RWPE2 (cell line): Measurements from ENCODE around the gene KLF5.

Source experiments
- ATAC-seq: fragments of 200-7000 bp; cut with Tn5 transposase; 3 replicates; pipeline ENCODE4 v1.9.1; 2021; ENCODE audit warnings: low read depth
- DNase-seq: peaks from one replicate; pipeline ENCODE4 v3.0.0-alpha.2; 2020; ENCODE audit warnings: low spot score
- H3K27ac ChIP-seq: fragments of 450-650 bp; 2 replicates; pipeline ENCODE4 v1.5.1; 2017; ENCODE audit warnings: mild to moderate bottlenecking; ENCODE audit not compliant: poor library complexity, severe bottlenecking
- H3K27me3 ChIP-seq: fragments of 250-450 bp; sonication (Bioruptor Pico); 2 replicates; pipeline ENCODE4 v1.5.1; 2021; ENCODE audit warnings: mild to moderate bottlenecking, moderate library complexity; ENCODE audit not compliant: insufficient read depth, poor library complexity, severe bottlenecking
- H3K36me3 ChIP-seq: fragments of 250-450 bp; sonication (Bioruptor Pico); 2 replicates; pipeline ENCODE4 v1.5.1; 2020; ENCODE audit warnings: low read depth, mild to moderate bottlenecking, moderate library complexity
- H3K4me1 ChIP-seq: fragments of 250-450 bp; sonication (Bioruptor Pico); 2 replicates; pipeline ENCODE4 v1.5.1; 2021; ENCODE audit warnings: mild to moderate bottlenecking, moderate library complexity; ENCODE audit not compliant: insufficient read depth, poor library complexity, severe bottlenecking
- H3K4me3 ChIP-seq: fragments of 250-450 bp; sonication (Bioruptor Pico); 2 replicates; pipeline ENCODE4 v1.5.1; 2021; ENCODE audit warnings: mild to moderate bottlenecking, moderate library complexity; ENCODE audit not compliant: severe bottlenecking
- H3K9me3 ChIP-seq: fragments of 250-450 bp; sonication (Bioruptor Pico); 2 replicates; pipeline ENCODE4 v1.5.1; 2021; ENCODE audit warnings: mild to moderate bottlenecking, moderate library complexity; ENCODE audit not compliant: severe bottlenecking
- TF ChIP-seq, protein P1 (sequence below): fragments of 450-650 bp; IDR thresholded peaks from one replicate; pipeline ENCODE4 v1.5.1; 2017; ENCODE audit warnings: mild to moderate bottlenecking, moderate library complexity; ENCODE audit not compliant: poor library complexity, severe bottlenecking

Gene KLF5

DNA sequence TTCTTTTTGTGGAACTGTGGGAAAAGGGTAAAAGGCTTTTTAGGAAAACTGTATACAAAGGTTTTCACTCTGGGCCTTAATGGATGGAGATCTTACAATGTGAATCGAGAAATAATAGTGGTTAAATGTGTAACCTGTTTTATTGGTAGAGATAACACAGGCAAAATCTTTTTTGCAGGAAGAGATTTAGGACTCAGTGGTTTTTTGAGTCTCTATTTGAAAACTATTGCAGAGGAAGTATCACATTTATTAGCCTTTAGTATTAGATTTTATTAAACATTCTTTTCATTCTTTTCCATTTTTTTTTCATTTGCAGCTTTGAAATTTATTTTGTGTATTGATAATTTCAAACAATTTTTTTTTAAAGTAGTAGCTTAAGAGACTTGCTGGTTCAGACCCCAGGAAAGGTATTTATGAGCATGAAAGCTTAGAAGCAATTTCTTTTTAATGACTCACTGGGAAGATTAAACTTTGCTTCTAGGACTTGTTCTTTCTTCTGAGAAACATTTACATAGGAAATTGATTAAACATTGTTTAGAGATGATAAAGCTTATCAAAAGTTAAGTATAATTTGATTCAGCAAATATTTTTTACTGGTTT, 10.5 kb downstream of the KLF5 start:
- DNase-seq (no peak), ATAC-seq (no peak)
- TF ChIP-seq, protein P1, sequence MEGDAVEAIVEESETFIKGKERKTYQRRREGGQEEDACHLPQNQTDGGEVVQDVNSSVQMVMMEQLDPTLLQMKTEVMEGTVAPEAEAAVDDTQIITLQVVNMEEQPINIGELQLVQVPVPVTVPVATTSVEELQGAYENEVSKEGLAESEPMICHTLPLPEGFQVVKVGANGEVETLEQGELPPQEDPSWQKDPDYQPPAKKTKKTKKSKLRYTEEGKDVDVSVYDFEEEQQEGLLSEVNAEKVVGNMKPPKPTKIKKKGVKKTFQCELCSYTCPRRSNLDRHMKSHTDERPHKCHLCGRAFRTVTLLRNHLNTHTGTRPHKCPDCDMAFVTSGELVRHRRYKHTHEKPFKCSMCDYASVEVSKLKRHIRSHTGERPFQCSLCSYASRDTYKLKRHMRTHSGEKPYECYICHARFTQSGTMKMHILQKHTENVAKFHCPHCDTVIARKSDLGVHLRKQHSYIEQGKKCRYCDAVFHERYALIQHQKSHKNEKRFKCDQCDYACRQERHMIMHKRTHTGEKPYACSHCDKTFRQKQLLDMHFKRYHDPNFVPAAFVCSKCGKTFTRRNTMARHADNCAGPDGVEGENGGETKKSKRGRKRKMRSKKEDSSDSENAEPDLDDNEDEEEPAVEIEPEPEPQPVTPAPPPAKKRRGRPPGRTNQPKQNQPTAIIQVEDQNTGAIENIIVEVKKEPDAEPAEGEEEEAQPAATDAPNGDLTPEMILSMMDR = no peak
- no peaks in the 10 kb centered on the region for H3K27me3 ChIP-seq
- peaks cover 86% of the 10 kb centered on the region for H3K4me1 ChIP-seq
- peaks cover 100% of the 10 kb centered on the region for H3K36me3 ChIP-seq
- no peaks in the 10 kb centered on the region for H3K9me3 ChIP-seq
- peak overlapping the region; percentile 92 for H3K27ac ChIP-seq
- no peak overlapping the region for H3K4me3 ChIP-seq

DNA sequence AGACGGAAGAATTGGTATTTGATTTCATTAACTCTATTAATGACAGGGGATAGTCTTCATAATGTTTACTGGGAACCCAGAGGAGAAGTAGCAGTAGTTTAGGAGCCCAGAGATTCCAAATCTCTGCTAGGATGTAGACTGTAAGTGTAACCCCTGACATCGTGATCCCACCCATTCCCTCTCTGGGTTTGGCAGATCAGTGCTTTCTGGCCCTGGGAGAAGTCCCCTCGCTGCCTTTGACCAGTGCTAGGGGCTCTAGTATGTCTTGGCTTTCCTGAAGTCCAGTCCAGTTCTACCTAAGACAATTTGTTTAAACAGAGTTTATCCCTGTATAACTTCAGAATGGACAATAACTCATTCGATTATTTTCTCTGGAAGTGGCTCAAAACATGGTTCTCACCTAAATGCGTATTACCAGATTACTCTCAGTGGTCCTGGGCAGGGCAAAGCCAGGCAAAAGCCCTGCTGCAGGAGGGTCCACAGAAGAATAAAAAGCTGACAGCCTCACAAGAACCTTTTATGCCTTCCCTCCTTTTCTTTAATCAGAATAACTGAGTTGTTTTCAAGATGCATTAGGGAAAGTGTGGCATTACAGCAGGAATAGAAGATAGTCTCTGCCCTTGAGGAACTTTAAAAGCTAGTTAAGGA, 11.8 kb downstream of the KLF5 start:
- no peaks in the 10 kb centered on the region for H3K27me3 ChIP-seq
- H3K9me3 ChIP-seq = no peaks in the 10 kb centered on the region
- H3K4me1 ChIP-seq = peaks cover 74% of the 10 kb centered on the region
- ATAC-seq (peak; percentile 24; the same call in 1 of the 3 replicates), DNase-seq (no peak)
- no peak overlapping the region for H3K4me3 ChIP-seq
- H3K36me3 ChIP-seq = peaks cover 100% of the 10 kb centered on the region
- H3K27ac ChIP-seq = peak overlapping the region; percentile 92
- TF ChIP-seq, protein P1 = no peak

DNA sequence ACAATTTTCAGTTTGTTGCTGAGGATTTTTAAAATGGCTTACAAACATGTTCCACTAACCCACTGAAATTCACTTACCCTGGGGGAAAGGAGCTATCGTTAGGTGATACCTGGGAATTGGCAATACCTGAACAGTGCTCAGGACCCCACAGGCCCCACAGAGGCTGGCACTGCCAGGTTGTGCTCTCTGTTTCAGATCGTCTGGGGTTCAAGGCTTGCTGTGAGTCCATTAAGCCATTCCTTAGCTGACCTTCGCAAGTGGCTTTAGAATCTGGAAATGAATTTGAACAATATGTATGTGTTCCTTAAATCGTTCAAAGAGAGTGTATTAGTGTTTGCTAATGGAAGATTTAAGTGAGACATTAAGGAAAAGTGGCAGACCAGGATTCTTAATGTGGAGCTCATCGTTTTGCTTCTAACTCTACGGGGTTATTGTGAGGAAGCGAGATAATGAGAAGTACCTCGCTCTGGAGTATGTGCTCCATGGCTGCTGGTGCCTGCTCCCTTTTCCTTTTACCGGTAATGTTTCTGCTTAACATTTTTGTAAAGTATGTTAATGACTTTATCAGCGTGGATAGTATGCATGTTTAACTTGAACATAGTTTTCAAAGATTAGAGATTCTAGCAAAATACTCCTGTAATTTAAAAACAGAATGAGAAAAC, 13.6 kb downstream of the KLF5 start:
- H3K27me3 ChIP-seq = no peaks in the 10 kb centered on the region
- no peak overlapping the region for H3K4me3 ChIP-seq
- peaks cover 57% of the 10 kb centered on the region for H3K4me1 ChIP-seq
- no peaks in the 10 kb centered on the region for H3K9me3 ChIP-seq
- TF ChIP-seq, protein P1 = no peak
- DNase-seq (no peak), ATAC-seq (no peak)
- peaks cover 100% of the 10 kb centered on the region for H3K36me3 ChIP-seq
- peak overlapping the region; percentile 92 for H3K27ac ChIP-seq

DNA sequence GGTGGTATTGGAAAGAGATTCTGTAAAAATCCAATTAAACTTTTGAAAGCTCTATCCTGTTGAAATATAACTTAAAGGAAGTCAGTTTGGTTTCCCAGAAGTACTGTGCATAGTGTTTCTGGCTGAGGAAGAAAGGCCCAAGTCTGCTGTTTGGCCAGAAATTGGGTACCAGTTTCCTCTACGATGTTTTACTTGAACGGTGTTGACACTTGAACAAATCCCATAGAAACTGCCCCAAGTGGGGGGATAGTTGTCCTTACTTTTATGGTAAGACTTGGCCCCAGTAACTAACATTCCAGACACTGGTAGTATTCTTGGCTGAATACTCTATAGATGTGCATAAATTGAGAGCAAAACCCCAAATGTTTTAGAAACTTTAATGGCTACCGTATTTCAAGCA, 14.2 kb downstream of the KLF5 start:
- H3K4me3 ChIP-seq = no peak overlapping the region
- H3K36me3 ChIP-seq = peaks cover 95% of the 10 kb centered on the region
- peaks cover 55% of the 10 kb centered on the region for H3K4me1 ChIP-seq
- peak overlapping the region; percentile 92 for H3K27ac ChIP-seq
- TF ChIP-seq, protein P1 = no peak
- DNase-seq = no peak
- H3K9me3 ChIP-seq = no peaks in the 10 kb centered on the region
- ATAC-seq = no peak
- H3K27me3 ChIP-seq = no peaks in the 10 kb centered on the region
